Ascending aorta (tissue), 2 donors: ENCODE measurements around the gene USP43. TPM values are rescaled to one million over a fixed set of nuclear protein-coding genes. Genes with fewer than 3 reads are reported as not detected.
"Not testable (repeated sequence)": the region's sequence is repeated elsewhere in the genome, so short reads cannot be mapped to it uniquely, and the experiment has no call there.

Experiments used
- DNase-seq, 2 donors: peaks; one replicate each; pipeline ENCODE4 v3.0.0-alpha.2; 2019; ENCODE audit warnings: low spot score in 2 of 2
- H3K27ac ChIP-seq, 2 donors: fragments of 200-600 bp; sonication (generic); one replicate each; pipeline ENCODE4 v1.5.1; 2016 to 2017; ENCODE audit warnings: mild to moderate bottlenecking in 1 of 2
- H3K27me3 ChIP-seq: fragments of 200-600 bp; sonication (generic); one replicate; pipeline ENCODE4 v1.5.1; 2017
- H3K36me3 ChIP-seq, 2 donors: fragments of 200-600 bp; sonication (generic); one replicate each; pipeline ENCODE4 v1.5.1; 2016
- H3K4me1 ChIP-seq, 2 donors: fragments of 200-600 bp; sonication (generic); one replicate each; pipeline ENCODE4 v1.5.1; 2016 to 2017; ENCODE audit warnings: mild to moderate bottlenecking in 1 of 2
- H3K4me3 ChIP-seq, 2 donors: fragments of 200-600 bp; sonication (generic); one replicate each; pipeline ENCODE4 v1.5.1; 2016 to 2017; ENCODE audit warnings: mild to moderate bottlenecking in 1 of 2
- H3K9me3 ChIP-seq, 2 donors: fragments of 200-600 bp; sonication (generic); one replicate each; pipeline ENCODE4 v1.5.1; 2016
- CTCF ChIP-seq, 3 experiments: fragments of 200-600 bp in 2 of 3; fragments of 450-650 bp in 1 of 3; sonication (generic) in 2 of 3; IDR thresholded peaks; one replicate each; pipeline ENCODE4 v1.5.1; 2016 to 2019; ENCODE audit warnings: antibody characterized with exemption in 3 of 3, mild to moderate bottlenecking in 1 of 3, moderate library complexity in 1 of 3
- intact Hi-C: fragments of 100-400 bp; cut with DNase I; formaldehyde crosslinking; loops from one replicate; pipeline ENCODE4 v1.15.1; 2023
- total RNA-seq: library from RNA; depleted of rRNA; stranded (reverse); fragments of >200 nt; gene quantifications from one replicate; pipeline ENCODE4 v1.1.0, GENCODE V29; 2016

The USP43 gene
- total RNA-seq, 1 donor from 2014 or later, result not detected

- Histone ChIP-seq H3K4me3 (no peak overlapping the region), H3K27ac (no peak overlapping the region), H3K4me1 (peaks cover 4 to 10% of the 10 kb centered on the region in 2 donors), H3K27me3 (peaks cover 6% of the 10 kb centered on the region), H3K9me3 (no peaks in the 10 kb centered on the region), H3K36me3 (no peaks in the 10 kb centered on the region)
- no peak for TF ChIP-seq CTCF (IDR thresholded peaks at IDR 0.05)
- DNase-seq, result no peak
- intact Hi-C loops, result no loop called here
Measured at GRCh38 chr17:9647014-9647413, 1.7 kb downstream of the USP43 start.

- H3K9me3 ChIP-seq, result no peaks in the 10 kb centered on the region
- intact Hi-C loops, result no loop called here
- H3K27me3 ChIP-seq, result peaks cover 6% of the 10 kb centered on the region
- no peak for TF ChIP-seq CTCF (IDR thresholded peaks at IDR 0.05)
- peaks cover 4 to 10% of the 10 kb centered on the region in 2 donors for H3K4me1 ChIP-seq
- no peak overlapping the region for H3K4me3 ChIP-seq
- DNase-seq, result no peak
- no peak overlapping the region for H3K27ac ChIP-seq
- H3K36me3 ChIP-seq, result no peaks in the 10 kb centered on the region
Measured at GRCh38 chr17:9648521-9649110, 3.3 kb downstream of the USP43 start.

- no peak for TF ChIP-seq CTCF (IDR thresholded peaks at IDR 0.05)
- H3K27ac ChIP-seq, result no peak overlapping the region
- DNase-seq, result no peak
- no peaks in the 10 kb centered on the region for H3K36me3 ChIP-seq
- no peak overlapping the region for H3K4me3 ChIP-seq
- intact Hi-C loops, result no loop called here
- H3K9me3 ChIP-seq, result no peaks in the 10 kb centered on the region
- no peaks in the 10 kb centered on the region for H3K4me1 ChIP-seq
- no peaks in the 10 kb centered on the region for H3K27me3 ChIP-seq
Measured at GRCh38 chr17:9658593-9659211, 13.4 kb downstream of the USP43 start.

- DNase-seq, result no peak
- no peaks in the 10 kb centered on the region for H3K4me1 ChIP-seq
- intact Hi-C loops, result no loop called here
- no peak for TF ChIP-seq CTCF (IDR thresholded peaks at IDR 0.05)
- H3K36me3 ChIP-seq, result no peaks in the 10 kb centered on the region
- no peak overlapping the region for H3K27ac ChIP-seq
- H3K27me3 ChIP-seq, result no peaks in the 10 kb centered on the region
- no peaks in the 10 kb centered on the region for H3K9me3 ChIP-seq
- H3K4me3 ChIP-seq, result no peak overlapping the region
Measured at GRCh38 chr17:9661027-9661426, 15.7 kb downstream of the USP43 start.

- DNase-seq, intact Hi-C loops, H3K27ac ChIP-seq, H3K27me3 ChIP-seq, H3K4me3 ChIP-seq, H3K4me1 ChIP-seq, H3K9me3 ChIP-seq, H3K36me3 ChIP-seq: not testable (repeated sequence)
Measured at GRCh38 chr17:9663511-9663910, 18.2 kb downstream of the USP43 start.

GRCh38 chr17:9666461-9667050 is 21.2 kb downstream of the USP43 start:
- no peak for DNase-seq
- no peaks in the 10 kb centered on the region for H3K9me3 ChIP-seq
- H3K36me3 ChIP-seq, result no peaks in the 10 kb centered on the region
- intact Hi-C loops, result no loop called here
- H3K27ac ChIP-seq, result no peak overlapping the region
- no peaks in the 10 kb centered on the region for H3K4me1 ChIP-seq
- H3K4me3 ChIP-seq, result no peak overlapping the region
- TF ChIP-seq CTCF (IDR thresholded peaks at IDR 0.05), result no peak
- no peaks in the 10 kb centered on the region for H3K27me3 ChIP-seq
